ENCODE measurements around the gene ACSF2.

The ACSF2 gene

GRCh38 chr17:50482516-50482915, 56.5 kb downstream of the ACSF2 start:
- Histone ChIP-seq H3K9ac (ENCODE audit: low read length) (no peak overlapping the region), H3K27me3 (ENCODE audit: low read length) (no peaks in the 10 kb centered on the region), H3F3A (ENCODE audit: insufficient read depth) (peaks cover 24% of the 10 kb centered on the region), H3K27ac (ENCODE audit: low read depth, low read length) (no peak overlapping the region), H3K79me2 (ENCODE audit: insufficient read depth, low read length) (no peaks in the 10 kb centered on the region), H3K36me3 (ENCODE audit: low read length) (no peaks in the 10 kb centered on the region), H4K20me1 (ENCODE audit: low read depth, low read length) (no peaks in the 10 kb centered on the region), H2AFZ (ENCODE audit: low read depth, low read length, severe bottlenecking) (peak overlapping the region; percentile 43), H3K9me2 (replicated peaks; ENCODE audit: insufficient read depth, low read length) (no peaks in the 10 kb centered on the region), H3K9me3 (ENCODE audit: insufficient read depth, low read length) (no peaks in the 10 kb centered on the region), H3K4me2 (ENCODE audit: low read depth, low read length, poor library complexity, severe bottlenecking) (no peak overlapping the region), H3K4me3 (ENCODE audit: insufficient read depth, low read length, poor library complexity, severe bottlenecking) (no peak overlapping the region)
- TF ChIP-seq EZH2phosphoT487 (conservative IDR thresholded peaks at IDR 0.05; ENCODE audit: low read length) (no peak), CTCF (IDR thresholded peaks at IDR 0.05; ENCODE audit: insufficient read depth, low read length, poor library complexity, severe bottlenecking) (peak; percentile 83)

- Histone ChIP-seq H3K27ac (ENCODE audit: low read depth, low read length) (no peak overlapping the region), H4K20me1 (ENCODE audit: low read depth, low read length) (no peaks in the 10 kb centered on the region), H3K9me2 (replicated peaks; ENCODE audit: insufficient read depth, low read length) (no peaks in the 10 kb centered on the region), H3F3A (ENCODE audit: insufficient read depth) (peaks cover 21% of the 10 kb centered on the region), H3K79me2 (ENCODE audit: insufficient read depth, low read length) (no peaks in the 10 kb centered on the region), H3K9me3 (ENCODE audit: insufficient read depth, low read length) (no peaks in the 10 kb centered on the region), H3K4me3 (ENCODE audit: insufficient read depth, low read length, poor library complexity, severe bottlenecking) (no peak overlapping the region), H3K9ac (ENCODE audit: low read length) (no peak overlapping the region), H3K4me2 (ENCODE audit: low read depth, low read length, poor library complexity, severe bottlenecking) (no peak overlapping the region), H3K27me3 (ENCODE audit: low read length) (no peaks in the 10 kb centered on the region), H3K36me3 (ENCODE audit: low read length) (no peaks in the 10 kb centered on the region), H2AFZ (ENCODE audit: low read depth, low read length, severe bottlenecking) (no peak overlapping the region)
- TF ChIP-seq CTCF (IDR thresholded peaks at IDR 0.05; ENCODE audit: insufficient read depth, low read length, poor library complexity, severe bottlenecking), result no peak
- no peak for TF ChIP-seq EZH2phosphoT487 (conservative IDR thresholded peaks at IDR 0.05; ENCODE audit: low read length)
These were observed 57.2 kb downstream of the ACSF2 start for GRCh38 chr17:50483266-50483665.

GRCh38 chr17:50484386-50485155, 58.6 kb downstream of the ACSF2 start:
- Histone ChIP-seq H3K27ac (ENCODE audit: low read depth, low read length) (no peak overlapping the region), H3K27me3 (ENCODE audit: low read length) (no peaks in the 10 kb centered on the region), H2AFZ (ENCODE audit: low read depth, low read length, severe bottlenecking) (no peak overlapping the region), H3F3A (ENCODE audit: insufficient read depth) (peaks cover 16% of the 10 kb centered on the region; the same call in 1 of the 2 replicates), H4K20me1 (ENCODE audit: low read depth, low read length) (no peaks in the 10 kb centered on the region), H3K4me2 (ENCODE audit: low read depth, low read length, poor library complexity, severe bottlenecking) (no peak overlapping the region), H3K9me2 (replicated peaks; ENCODE audit: insufficient read depth, low read length) (no peaks in the 10 kb centered on the region), H3K4me3 (ENCODE audit: insufficient read depth, low read length, poor library complexity, severe bottlenecking) (no peak overlapping the region), H3K36me3 (ENCODE audit: low read length) (no peaks in the 10 kb centered on the region), H3K9me3 (ENCODE audit: insufficient read depth, low read length) (no peaks in the 10 kb centered on the region), H3K79me2 (ENCODE audit: insufficient read depth, low read length) (no peaks in the 10 kb centered on the region), H3K9ac (ENCODE audit: low read length) (no peak overlapping the region)
- TF ChIP-seq EZH2phosphoT487 (conservative IDR thresholded peaks at IDR 0.05; ENCODE audit: low read length) (no peak), CTCF (IDR thresholded peaks at IDR 0.05; ENCODE audit: insufficient read depth, low read length, poor library complexity, severe bottlenecking) (no peak)

Data from SU-DHL-6 (cell line).